Mucosa of descending colon (tissue), 3 donors: ENCODE results near the gene MED25. TPM values are rescaled to one million over a fixed set of nuclear protein-coding genes. Genes with fewer than 3 reads are reported as not detected.

Experiments
- ATAC-seq: fragments of 200-7000 bp; cut with Tn5 transposase; one replicate; pipeline ENCODE4 v1.9.1; 2020; ENCODE audit warnings: mild to moderate bottlenecking, moderate library complexity
- DNase-seq, 3 donors: peaks; one replicate each; pipeline ENCODE4 v3.0.0-alpha.2; 2020
- H3K36me3 ChIP-seq: fragments of 200-600 bp; one replicate; pipeline ENCODE4 v1.8.0; 2021; ENCODE audit warnings: low read depth, mild to moderate bottlenecking
- H3K4me1 ChIP-seq: fragments of 200-600 bp; one replicate; pipeline ENCODE4 v1.8.0; 2021; ENCODE audit warnings: low read depth, mild to moderate bottlenecking
- H3K4me3 ChIP-seq: fragments of 200-600 bp; one replicate; pipeline ENCODE4 v1.8.0; 2021; ENCODE audit warnings: mild to moderate bottlenecking
- H3K9me3 ChIP-seq: fragments of 200-600 bp; one replicate; pipeline ENCODE4 v1.8.0; 2021; ENCODE audit warnings: mild to moderate bottlenecking
- intact Hi-C, 2 donors: fragments of 100-400 bp; cut with DNase I in 1 of 2; cut with micrococcal nuclease in 1 of 2; formaldehyde crosslinking; loops; one replicate each; pipeline versions ENCODE4 v1.11.0 to v1.11.1; 2022; cut with DNase I, micrococcal nuclease
- total RNA-seq, 3 donors: library from RNA; stranded (reverse); fragmentation: NEBNext Ultra II Directional in 2 of 3; extraction: Animal tissue kit (Norgen Biotek cat#: 25700) in 2 of 3; gene quantifications; one replicate each; pipeline versions ENCODE4 v1.2.1 to v1.2.4, GENCODE V29; 2021 to 2023
- TF ChIP-seq, protein P1 (sequence below): fragments of 200-600 bp; IDR thresholded peaks from one replicate; pipeline ENCODE4 v1.8.0; 2022; ENCODE audit warnings: antibody characterized with exemption, mild to moderate bottlenecking
- donor health status: DM: no; HTN: no; CAD: no; lungs with moderate emphysema.
- donor health status: DM: no; HTN: no; CAD: no.
- donor health status: DM: no; HTN: yes; CAD: no.

MED25 gene
- total RNA-seq, 3 donors from 2014 or later = 54.7 to 57.4 (median 55.2) TPM

- Histone ChIP-seq H3K4me1 (no peaks in the 10 kb centered on the region), H3K4me3 (no peak overlapping the region), H3K9me3 (no peaks in the 10 kb centered on the region), H3K36me3 (peaks cover 6% of the 10 kb centered on the region)
- no peak for DNase-seq
- ATAC-seq = no peak
- intact Hi-C loops = no loop called here
- TF ChIP-seq, protein P1, sequence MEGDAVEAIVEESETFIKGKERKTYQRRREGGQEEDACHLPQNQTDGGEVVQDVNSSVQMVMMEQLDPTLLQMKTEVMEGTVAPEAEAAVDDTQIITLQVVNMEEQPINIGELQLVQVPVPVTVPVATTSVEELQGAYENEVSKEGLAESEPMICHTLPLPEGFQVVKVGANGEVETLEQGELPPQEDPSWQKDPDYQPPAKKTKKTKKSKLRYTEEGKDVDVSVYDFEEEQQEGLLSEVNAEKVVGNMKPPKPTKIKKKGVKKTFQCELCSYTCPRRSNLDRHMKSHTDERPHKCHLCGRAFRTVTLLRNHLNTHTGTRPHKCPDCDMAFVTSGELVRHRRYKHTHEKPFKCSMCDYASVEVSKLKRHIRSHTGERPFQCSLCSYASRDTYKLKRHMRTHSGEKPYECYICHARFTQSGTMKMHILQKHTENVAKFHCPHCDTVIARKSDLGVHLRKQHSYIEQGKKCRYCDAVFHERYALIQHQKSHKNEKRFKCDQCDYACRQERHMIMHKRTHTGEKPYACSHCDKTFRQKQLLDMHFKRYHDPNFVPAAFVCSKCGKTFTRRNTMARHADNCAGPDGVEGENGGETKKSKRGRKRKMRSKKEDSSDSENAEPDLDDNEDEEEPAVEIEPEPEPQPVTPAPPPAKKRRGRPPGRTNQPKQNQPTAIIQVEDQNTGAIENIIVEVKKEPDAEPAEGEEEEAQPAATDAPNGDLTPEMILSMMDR = no peak
Measured at GRCh38 chr19:49836176-49837008, 18.3 kb downstream of the MED25 start.

GRCh38 chr19:49837009-49837310, 18.9 kb downstream of the MED25 start:
- intact Hi-C loops = no loop called here
- Histone ChIP-seq H3K36me3 (peaks cover 6% of the 10 kb centered on the region), H3K4me1 (no peaks in the 10 kb centered on the region), H3K4me3 (no peak overlapping the region), H3K9me3 (no peaks in the 10 kb centered on the region)
- ATAC-seq (no peak), DNase-seq (no peak)
- TF ChIP-seq, protein P1 = no peak

GRCh38 chr19:49837425-49837824, 19.3 kb downstream of the MED25 start:
- no peaks in the 10 kb centered on the region for H3K4me1 ChIP-seq
- DNase-seq (no peak), ATAC-seq (no peak)
- H3K4me3 ChIP-seq = no peak overlapping the region
- intact Hi-C loops = no loop called here
- H3K36me3 ChIP-seq = peaks cover 6% of the 10 kb centered on the region
- no peaks in the 10 kb centered on the region for H3K9me3 ChIP-seq
- TF ChIP-seq, protein P1 = no peak

- ATAC-seq (no peak), DNase-seq (no peak)
- intact Hi-C loops = no loop called here
- Histone ChIP-seq H3K36me3 (peaks cover 6% of the 10 kb centered on the region), H3K4me1 (no peaks in the 10 kb centered on the region), H3K9me3 (no peaks in the 10 kb centered on the region), H3K4me3 (no peak overlapping the region)
- TF ChIP-seq, protein P1 = no peak
Measured at GRCh38 chr19:49838885-49839588, 20.9 kb downstream of the MED25 start.

GRCh38 chr19:49839713-49840112, 21.6 kb downstream of the MED25 start:
- no peak for DNase-seq
- H3K4me1 ChIP-seq = no peaks in the 10 kb centered on the region
- no peak for ATAC-seq
- TF ChIP-seq, protein P1 = no peak
- H3K9me3 ChIP-seq = no peaks in the 10 kb centered on the region
- H3K4me3 ChIP-seq = no peak overlapping the region
- H3K36me3 ChIP-seq = peaks cover 6% of the 10 kb centered on the region
- intact Hi-C loops = no loop called here
